Measurements from ENCODE around the gene SLC38A3. TPM values are rescaled to one million over a fixed set of nuclear protein-coding genes. Genes with fewer than 3 reads are reported as not detected.

Gene SLC38A3
- total and polyA plus RNA-seq, 2 donors (not counting 1 experiment from before 2014, with no cell fraction given), result not detected

- Histone ChIP-seq H3K9me3 (ENCODE audit: control extremely low read depth in 1 of 3, control insufficient read depth in 2 of 3, insufficient read depth in 1 of 3, low read length in 2 of 3) (no peaks in the 10 kb centered on the region), H2AFZ (ENCODE audit: insufficient read depth, low read depth, low read length, poor library complexity, severe bottlenecking) (no peak overlapping the region), H3K27ac (ENCODE audit: low read length in 2 of 2) (peak overlapping the region in 1 of 2 donors; percentile 36), H3K9ac (ENCODE audit: low read length) (no peak overlapping the region), H3K4me2 (replicated peaks; ENCODE audit: low read depth, low read length, poor library complexity, severe bottlenecking) (peak overlapping the region; percentile 75), H3K79me2 (ENCODE audit: control insufficient read depth, insufficient read depth, low read length) (peaks cover 59% of the 10 kb centered on the region), H3K27me3 (replicated peaks in 1 of 4; ENCODE audit: control extremely low read depth in 1 of 4, control insufficient read depth in 3 of 4, insufficient read depth in 4 of 4, low read length in 3 of 4) (no peaks in the 10 kb centered on the region), H4K20me1 (ENCODE audit: control insufficient read depth, insufficient read depth, low read length, poor library complexity, severe bottlenecking) (no peaks in the 10 kb centered on the region), H3K4me1 (ENCODE audit: control insufficient read depth in 2 of 2, insufficient read depth in 2 of 2, low read length in 2 of 2) (peaks cover 25 to 52% of the 10 kb centered on the region in 2 donors), H3K4me3 (ENCODE audit: control extremely low read depth in 1 of 5, extremely low read depth in 1 of 5, insufficient read depth in 1 of 5, low read depth in 2 of 5, low read length in 4 of 5) (no peak overlapping the region), H3K36me3 (replicated peaks in 1 of 2; ENCODE audit: control extremely low read depth in 1 of 2, control insufficient read depth in 1 of 2, extremely low read depth in 1 of 2, insufficient read depth in 2 of 2, low read length in 1 of 2) (no peaks in the 10 kb centered on the region)
- DNase-seq, result no peak
- H3K27me3 Mint-ChIP-seq, result no peaks in the 10 kb centered on the region
- no peaks in the 10 kb centered on the region for H3K9me3 Mint-ChIP-seq (ENCODE audit: insufficient read depth)
- peak overlapping the region; percentile 70 for H3K4me3 Mint-ChIP-seq
- peak overlapping the region; percentile 29 for H3K27ac Mint-ChIP-seq
- peaks cover 53% of the 10 kb centered on the region for H3K4me1 Mint-ChIP-seq
- ChIA-PET POLR2A (interaction anchor here (0.8 to 2.3 kb wide), 4 partner anchors 9 to 17 kb away, joined by 3 to 13 read pairs (median 5); no protein-coding TSS in a partner anchor), CTCF (interaction anchor here (0.7 to 22.2 kb wide), 4 partner anchors 19 to 111 kb away, joined by 3 to 596 read pairs (median 109); partner anchors contain the start of genes GNAI2 and GNAT1)
- ATAC-seq (ENCODE audit: low read depth), result no peak
- no peak for TF ChIP-seq CTCF (IDR thresholded peaks at IDR 0.05)
- TF ChIP-seq EZH2 (IDR thresholded peaks at IDR 0.05; ENCODE audit: borderline replicate concordance, insufficient read depth, low read depth, low read length, poor library complexity, severe bottlenecking), result no peak
- intact Hi-C loops (cut with micrococcal nuclease), result loop anchor here (5.0 kb wide), 1 partner anchor 427 kb away; the partner anchor contains the start of gene INKA1
- 100% methylated on average over 3 of the region's 3 CpGs for WGBS (ENCODE audit: insufficient coverage)
Observed at GRCh38 chr3:50229490-50229889, 24.4 kb downstream of the SLC38A3 start.

DNA sequence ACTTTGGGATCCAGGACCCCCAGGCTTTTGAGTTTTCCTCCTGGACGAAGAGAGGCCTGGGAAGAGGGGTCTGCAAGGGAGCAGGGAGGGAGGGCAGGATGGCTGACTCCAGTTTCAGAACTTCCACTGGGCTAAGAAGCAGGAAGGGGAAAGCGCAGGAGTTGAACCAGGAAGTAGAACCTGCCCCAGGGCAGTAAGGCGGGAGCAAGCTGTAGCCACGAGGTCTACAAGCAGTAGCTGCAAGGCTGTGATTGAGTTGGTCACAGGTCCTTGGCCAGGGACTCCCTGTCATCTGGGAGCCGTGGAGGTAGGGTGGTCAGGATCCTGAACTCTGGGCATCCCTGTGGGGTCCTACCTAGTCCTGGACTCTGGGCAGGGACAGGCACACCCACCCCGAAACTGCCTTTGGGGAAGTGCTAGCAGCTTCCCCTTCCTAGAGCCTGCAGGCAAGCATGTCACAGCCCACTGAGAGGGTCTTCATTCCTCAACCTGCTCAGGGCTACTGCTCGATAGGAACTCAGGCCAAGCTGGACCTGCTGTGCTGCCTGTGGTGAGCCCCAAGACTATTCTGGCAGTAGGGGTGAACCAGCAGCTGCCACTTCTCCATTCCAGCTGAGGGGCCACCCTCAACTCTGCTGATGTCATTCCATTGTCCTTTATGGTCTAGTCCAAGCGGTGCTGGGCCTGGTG, 25.2 kb downstream of the SLC38A3 start:
- Mint-ChIP-seq H3K9me3 (ENCODE audit: insufficient read depth) (no peaks in the 10 kb centered on the region), H3K4me3 (peak overlapping the region; percentile 45), H3K4me1 (peaks cover 57% of the 10 kb centered on the region), H3K27me3 (no peaks in the 10 kb centered on the region), H3K27ac (peak overlapping the region; percentile 78)
- Histone ChIP-seq H4K20me1 (ENCODE audit: control insufficient read depth, insufficient read depth, low read length, poor library complexity, severe bottlenecking) (no peaks in the 10 kb centered on the region), H3K4me1 (ENCODE audit: control insufficient read depth in 2 of 2, insufficient read depth in 2 of 2, low read length in 2 of 2) (peaks cover 32 to 60% of the 10 kb centered on the region in 2 donors), H3K9me3 (ENCODE audit: control extremely low read depth in 1 of 3, control insufficient read depth in 2 of 3, insufficient read depth in 1 of 3, low read length in 2 of 3) (no peaks in the 10 kb centered on the region), H3K4me2 (replicated peaks; ENCODE audit: low read depth, low read length, poor library complexity, severe bottlenecking) (peak overlapping the region; percentile 75), H3K9ac (ENCODE audit: low read length) (peak overlapping the region; percentile 11), H3K27ac (ENCODE audit: low read length in 2 of 2) (peak overlapping the region; percentile 25 to 36), H3K79me2 (ENCODE audit: control insufficient read depth, insufficient read depth, low read length) (peaks cover 66% of the 10 kb centered on the region), H3K4me3 (ENCODE audit: control extremely low read depth in 1 of 5, extremely low read depth in 1 of 5, insufficient read depth in 1 of 5, low read depth in 2 of 5, low read length in 4 of 5) (peak overlapping the region in 1 of 5 experiments; percentile 20), H3K36me3 (replicated peaks in 1 of 2; ENCODE audit: control extremely low read depth in 1 of 2, control insufficient read depth in 1 of 2, extremely low read depth in 1 of 2, insufficient read depth in 2 of 2, low read length in 1 of 2) (no peaks in the 10 kb centered on the region), H2AFZ (ENCODE audit: insufficient read depth, low read depth, low read length, poor library complexity, severe bottlenecking) (peak overlapping the region; percentile 59), H3K27me3 (replicated peaks in 1 of 4; ENCODE audit: control extremely low read depth in 1 of 4, control insufficient read depth in 3 of 4, insufficient read depth in 4 of 4, low read length in 3 of 4) (no peaks in the 10 kb centered on the region)
- TF ChIP-seq CTCF (IDR thresholded peaks at IDR 0.05), result no peak
- no peak for TF ChIP-seq EZH2 (IDR thresholded peaks at IDR 0.05; ENCODE audit: borderline replicate concordance, insufficient read depth, low read depth, low read length, poor library complexity, severe bottlenecking)
- no peak for ATAC-seq (ENCODE audit: low read depth)
- intact Hi-C loops (cut with micrococcal nuclease), result loop anchor here (10.0 kb wide), 1 partner anchor 885 kb away; the partner anchor contains the start of gene USP4
- POLR2A ChIA-PET, result interaction anchor here (0.8 to 1.7 kb wide), 3 partner anchors 10 to 16 kb away, joined by 3 to 7 read pairs (median 4); no protein-coding TSS in a partner anchor
- CTCF ChIA-PET, result interaction anchor here (0.7 to 22.2 kb wide), 4 partner anchors 19 to 67 kb away, joined by 3 to 596 read pairs (median 109); partner anchors contain the start of genes GNAI2 and GNAT1
- peak; percentile 66 for DNase-seq
- 46% methylated on average over 8 of the region's 8 CpGs for WGBS (ENCODE audit: insufficient coverage)

Data from B cell (primary cell).